Measurements from ENCODE around the gene RFLNA.

RFLNA gene

DNA sequence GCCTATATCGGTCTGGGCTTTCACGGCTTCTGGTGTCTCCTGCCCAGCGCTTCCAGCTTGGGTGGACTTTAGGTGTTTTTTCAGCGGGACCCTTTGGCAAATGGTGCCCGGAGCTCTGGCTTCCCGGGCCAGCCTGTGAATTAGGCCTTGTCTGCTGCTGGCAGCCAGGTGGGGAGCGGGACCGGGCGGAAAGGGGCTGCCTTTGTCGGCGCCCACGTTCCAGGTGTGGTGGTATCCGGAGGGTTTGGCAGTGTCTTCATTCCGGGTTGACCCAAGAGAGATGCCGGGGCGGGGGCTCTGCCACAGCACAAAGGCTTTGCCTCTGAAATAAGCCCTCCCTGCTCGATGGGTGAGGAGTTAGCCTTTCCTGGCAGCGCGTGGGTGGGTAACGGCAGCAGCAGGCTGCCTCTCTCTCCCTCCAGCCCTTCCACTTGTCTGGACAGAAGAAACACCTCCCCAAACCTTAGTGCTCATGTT is 9.5 kb downstream of the RFLNA start:
- DNase-seq, result no peak

DNA sequence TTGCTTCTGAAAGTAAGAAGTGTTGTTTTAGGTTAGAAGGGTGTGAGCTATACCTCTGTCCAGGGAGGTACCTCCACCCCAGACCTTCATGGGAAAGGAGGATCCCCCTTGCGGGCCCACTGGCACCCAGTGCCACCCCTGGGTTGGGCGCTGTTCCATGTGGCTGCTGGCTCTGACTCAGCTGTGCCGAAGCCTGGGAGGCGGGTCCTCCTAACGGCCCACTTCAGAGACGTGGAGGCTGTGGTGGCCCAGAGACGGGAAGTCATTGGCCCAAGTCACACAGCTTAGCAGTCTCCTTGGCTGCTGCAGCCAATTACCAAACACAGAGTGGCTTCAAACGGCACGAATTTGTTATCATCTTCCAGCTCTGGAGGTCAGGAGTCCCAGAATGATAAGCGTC is 10.2 kb downstream of the RFLNA start:
- no peak for DNase-seq

- no peak for DNase-seq
Observed at GRCh38 chr12:124305776-124306685, 11.1 kb downstream of the RFLNA start.

- no peak for DNase-seq
Observed at GRCh38 chr12:124306686-124307555, 12.0 kb downstream of the RFLNA start.

GRCh38 chr12:124307556-124307825 is 12.6 kb downstream of the RFLNA start:
- DNase-seq, result no peak

DNA sequence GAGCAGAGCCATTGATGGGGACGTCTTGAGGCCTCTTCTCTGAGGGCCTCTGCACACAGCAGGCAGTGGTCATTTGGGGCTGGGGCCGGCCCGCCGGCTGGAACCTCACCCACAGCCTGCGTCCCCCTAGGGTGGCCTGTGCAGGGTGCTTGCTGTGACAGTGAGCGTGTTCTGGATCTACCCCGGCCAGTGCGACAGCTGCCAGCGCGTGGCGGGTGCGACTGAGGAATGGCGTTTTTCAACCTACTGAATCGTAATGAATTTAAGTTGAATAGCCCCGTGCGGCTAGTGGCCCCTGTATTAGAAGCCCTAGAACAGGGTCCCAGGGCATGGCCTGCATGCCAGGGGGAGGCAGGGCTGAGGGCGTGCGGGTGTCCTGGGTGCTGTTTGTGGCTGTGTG is 13.8 kb downstream of the RFLNA start:
- no peak for DNase-seq

DNA sequence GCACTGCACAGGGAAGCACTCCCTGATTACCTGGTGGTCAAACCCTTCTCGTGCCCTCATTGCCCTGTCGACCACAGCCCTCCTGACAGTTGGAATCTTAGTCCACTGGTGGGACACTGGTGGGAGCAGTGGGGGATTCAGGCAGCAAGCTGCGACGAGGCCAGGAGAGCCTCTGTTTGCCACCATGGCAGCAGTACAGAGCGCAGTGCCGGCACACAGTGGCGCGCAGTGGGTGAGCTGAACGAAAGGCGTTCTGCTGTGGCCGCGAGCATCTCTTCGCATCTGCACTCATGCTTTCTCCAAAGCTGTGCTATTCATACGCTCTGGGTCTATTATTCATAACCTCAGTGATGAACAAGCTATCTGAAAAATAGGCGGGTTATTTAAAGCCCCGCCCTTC is 14.3 kb downstream of the RFLNA start:
- no peak for DNase-seq

GRCh38 chr12:124309744-124310143 is 14.9 kb downstream of the RFLNA start:
- no peak for DNase-seq

GRCh38 chr12:124310178-124310577 is 15.3 kb downstream of the RFLNA start:
- no peak for DNase-seq

GRCh38 chr12:124310785-124311184 is 15.9 kb downstream of the RFLNA start:
- DNase-seq, result no peak

DNA sequence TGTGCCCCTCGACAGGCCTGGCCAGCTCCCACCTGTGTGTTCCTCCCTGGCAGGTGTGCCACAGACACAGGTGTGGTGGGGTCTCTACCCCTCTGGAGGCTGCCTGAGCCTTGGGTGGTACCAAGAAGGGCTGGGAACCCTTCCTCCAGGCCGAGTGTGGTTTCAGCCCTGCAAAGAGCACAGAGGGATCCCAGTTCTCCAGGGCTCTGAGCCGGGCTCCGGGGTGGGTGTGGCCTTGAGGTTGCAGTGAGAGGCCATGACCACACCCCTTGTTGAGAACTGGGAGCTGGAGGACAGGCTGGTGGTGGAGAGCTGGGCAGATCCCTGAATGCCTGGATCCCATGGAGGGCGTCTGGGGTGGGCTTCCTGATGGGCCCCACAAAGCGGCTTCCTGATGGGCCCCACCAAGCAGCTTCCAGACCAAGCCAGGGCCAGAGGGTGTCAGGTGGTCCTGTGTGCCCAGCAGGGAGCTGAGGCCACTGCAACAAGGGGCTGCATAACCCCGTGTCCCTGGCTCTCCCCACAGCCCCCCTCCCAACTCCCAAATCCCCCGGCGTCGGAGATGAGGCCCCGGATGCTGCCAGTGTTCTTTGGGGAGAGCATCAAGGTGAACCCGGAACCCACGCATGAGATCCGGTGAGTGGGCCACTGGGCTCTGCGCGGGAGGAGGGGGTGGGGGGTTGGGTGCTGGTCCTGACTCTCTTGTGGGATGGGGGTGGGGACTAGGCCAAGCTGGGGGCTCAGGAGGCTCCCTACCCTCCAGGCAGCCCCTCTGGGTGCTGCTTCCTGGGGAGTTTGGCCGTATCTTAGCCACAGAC is 16.6 kb downstream of the RFLNA start:
- no peak for DNase-seq

- no peak for DNase-seq
Observed at GRCh38 chr12:124312601-124313000, 17.7 kb downstream of the RFLNA start.

DNA sequence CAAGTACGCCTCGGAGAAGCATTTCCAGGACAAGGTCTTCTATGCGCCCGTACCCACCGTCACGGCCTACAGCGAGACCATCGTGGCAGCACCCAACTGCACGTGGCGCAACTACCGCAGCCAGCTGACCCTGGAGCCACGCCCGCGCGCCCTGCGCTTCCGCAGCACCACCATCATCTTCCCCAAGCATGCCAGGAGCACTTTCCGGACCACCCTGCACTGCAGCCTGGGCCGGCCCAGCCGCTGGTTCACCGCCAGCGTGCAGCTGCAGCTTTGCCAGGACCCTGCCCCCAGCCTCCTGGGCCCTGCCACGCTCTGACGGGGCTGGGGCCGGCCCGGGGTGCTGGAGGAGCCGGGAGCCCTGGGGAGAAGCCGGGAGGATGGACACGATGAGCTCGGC is 19.3 kb downstream of the RFLNA start:
- DNase-seq, result no peak

- DNase-seq, result no peak
Observed at GRCh38 chr12:124314766-124315165, 19.9 kb downstream of the RFLNA start.

DNA sequence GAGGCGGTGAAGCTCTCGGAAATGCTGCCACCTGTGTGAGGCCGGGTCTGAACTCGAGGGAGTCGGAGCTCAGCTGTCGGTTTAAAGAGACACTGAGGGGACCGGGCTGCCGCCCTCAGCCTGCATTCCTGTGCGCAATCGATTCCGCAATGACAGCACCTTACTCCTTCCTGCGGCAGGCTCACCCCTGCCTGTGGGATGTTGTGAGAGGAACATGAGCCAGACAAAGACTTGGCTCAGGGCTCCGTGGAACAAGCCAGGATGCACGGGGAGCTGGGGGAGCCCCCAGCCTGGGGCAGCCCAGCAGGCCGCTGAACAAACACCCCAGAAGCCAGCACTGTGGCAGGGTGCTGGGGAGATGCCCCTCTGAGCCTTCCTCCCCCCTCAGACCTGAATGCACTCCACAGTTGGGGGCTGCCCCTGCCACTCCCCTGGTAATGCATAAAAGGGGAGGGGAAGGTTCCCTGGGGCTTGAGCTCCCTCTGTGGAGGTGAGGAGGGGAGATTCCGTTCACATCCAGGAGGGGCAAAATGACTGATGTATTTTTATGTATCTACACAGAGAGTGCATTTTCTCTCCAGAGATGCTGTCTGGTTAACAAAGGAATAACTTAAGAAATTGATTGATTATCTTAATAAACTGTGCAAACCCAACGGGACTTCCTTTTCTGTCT is 20.6 kb downstream of the RFLNA start:
- no peak for DNase-seq

DNA sequence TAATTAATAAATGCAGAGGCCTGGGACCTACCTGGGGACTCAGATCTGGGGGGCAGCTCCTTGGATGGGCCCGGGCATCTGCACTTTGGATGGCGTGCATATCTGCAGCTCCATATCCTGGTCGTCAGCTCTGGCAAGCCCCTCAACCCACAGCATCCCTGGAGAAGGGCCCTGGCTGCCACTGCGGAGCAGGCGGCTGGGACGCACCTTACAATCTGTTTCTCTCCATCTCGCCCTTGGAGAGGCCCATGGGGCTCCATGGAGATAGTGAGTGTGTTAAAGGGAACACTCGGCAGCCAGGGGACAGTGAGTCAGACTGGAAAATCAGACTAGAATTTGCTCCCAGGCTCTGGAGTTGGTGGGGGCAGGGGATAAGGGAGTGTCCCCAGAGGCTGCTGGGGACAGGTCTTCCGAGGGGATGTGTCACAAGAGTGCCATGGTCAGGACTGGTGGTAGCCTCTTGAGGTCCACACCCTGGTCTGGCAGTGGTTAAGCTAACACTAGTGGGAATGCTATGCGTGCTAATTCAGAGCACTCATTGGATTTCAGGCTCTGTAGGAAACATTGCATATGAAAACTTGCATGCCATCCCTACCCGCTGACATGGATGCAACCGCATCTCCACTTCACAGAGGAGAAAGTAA is 21.5 kb downstream of the RFLNA start:
- DNase-seq, result no peak

DNA sequence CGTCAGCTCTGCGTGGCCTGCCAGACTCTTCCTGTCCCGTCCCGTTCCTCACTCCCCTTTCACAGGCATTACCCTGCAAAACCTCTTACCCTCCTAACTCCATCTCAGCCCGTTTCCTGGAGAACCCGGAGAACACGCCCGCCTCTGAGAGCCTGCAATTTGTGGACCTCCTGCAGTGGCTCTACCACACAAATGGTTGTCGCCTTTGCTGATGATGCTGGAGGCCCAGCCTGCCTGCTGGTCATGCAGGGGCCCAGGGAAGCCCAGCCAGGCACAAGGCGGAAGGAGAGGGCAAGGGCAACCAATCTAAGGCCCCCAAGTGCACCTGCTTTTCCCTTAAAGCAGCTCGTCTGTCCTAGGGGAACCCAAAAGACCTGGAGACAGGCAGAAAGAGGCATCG is 22.5 kb downstream of the RFLNA start:
- DNase-seq, result no peak

GRCh38 chr12:124318278-124319020 is 23.6 kb downstream of the RFLNA start:
- DNase-seq, result no peak

- DNase-seq, result no peak
Observed at GRCh38 chr12:124319368-124320050, 24.6 kb downstream of the RFLNA start.

GRCh38 chr12:124321040-124321481 is 26.2 kb downstream of the RFLNA start:
- DNase-seq, result peak; percentile 40

Data from GDM1 (cell line).